Dermis blood vessel endothelial cell (primary cell): ENCODE measurements around the gene GGCX. TPM values are rescaled to one million over a fixed set of nuclear protein-coding genes. Genes with fewer than 3 reads are reported as not detected.

Source experiments
- DNase-seq: peaks from one replicate; pipeline ENCODE4 v3.0.0; 2010
- total RNA-seq: library from RNA; depleted of rRNA; stranded (reverse); fragments of >200 nt; gene quantifications from 2 replicates; pipeline ENCODE4 v1.2.3, GENCODE V29; 2014

The GGCX gene
- total RNA-seq, 1 donor from 2014 or later, result 58.7 TPM

GRCh38 chr2:85540133-85540648, 21.1 kb downstream of the GGCX start:
- peak; percentile 35 for DNase-seq

GRCh38 chr2:85539361-85540132, 21.7 kb downstream of the GGCX start:
- peak; percentile 74 for DNase-seq

GRCh38 chr2:85538507-85539360, 22.6 kb downstream of the GGCX start, which contains the start of gene MAT2A:
Gene MAT2A, plus strand, starts transcription at chr2:85539168. Its CDS starts 120 bp downstream, at chr2:85539288.
- peak; percentile 96 for DNase-seq

GRCh38 chr2:85537600-85538506, 23.4 kb downstream of the GGCX start:
- peak; percentile 74 for DNase-seq

GRCh38 chr2:85536479-85536878, 24.8 kb downstream of the GGCX start:
- DNase-seq, result peak; percentile 40

- DNase-seq, result no peak
Measured at GRCh38 chr2:85534881-85535280, 26.4 kb downstream of the GGCX start.

GRCh38 chr2:85534099-85534498, 27.2 kb downstream of the GGCX start:
- no peak for DNase-seq

GRCh38 chr2:85531589-85531988, 29.7 kb downstream of the GGCX start:
- no peak for DNase-seq

GRCh38 chr2:85529809-85530208, 31.5 kb downstream of the GGCX start:
- no peak for DNase-seq

- DNase-seq, result no peak
Measured at GRCh38 chr2:85528355-85528754, 32.9 kb downstream of the GGCX start.

GRCh38 chr2:85527787-85528186, 33.5 kb downstream of the GGCX start:
- no peak for DNase-seq

- no peak for DNase-seq
Measured at GRCh38 chr2:85525567-85525966, 35.7 kb downstream of the GGCX start.

GRCh38 chr2:85525029-85525428, 36.3 kb downstream of the GGCX start:
- no peak for DNase-seq

- no peak for DNase-seq
Measured at GRCh38 chr2:85524336-85524908, 36.9 kb downstream of the GGCX start.

- no peak for DNase-seq
Measured at GRCh38 chr2:85523903-85524335, 37.4 kb downstream of the GGCX start.

GRCh38 chr2:85523062-85523902, 38.0 kb downstream of the GGCX start:
- DNase-seq, result no peak

GRCh38 chr2:85522090-85522647, 39.1 kb downstream of the GGCX start:
- no peak for DNase-seq

GRCh38 chr2:85516653-85517389, 44.5 kb downstream of the GGCX start:
- peak; percentile 27 for DNase-seq

GRCh38 chr2:85514323-85514722, 47.0 kb downstream of the GGCX start:
- DNase-seq, result no peak
